ENCODE data around the gene TMUB1.

TMUB1 gene, protein sequence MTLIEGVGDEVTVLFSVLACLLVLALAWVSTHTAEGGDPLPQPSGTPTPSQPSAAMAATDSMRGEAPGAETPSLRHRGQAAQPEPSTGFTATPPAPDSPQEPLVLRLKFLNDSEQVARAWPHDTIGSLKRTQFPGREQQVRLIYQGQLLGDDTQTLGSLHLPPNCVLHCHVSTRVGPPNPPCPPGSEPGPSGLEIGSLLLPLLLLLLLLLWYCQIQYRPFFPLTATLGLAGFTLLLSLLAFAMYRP

DNA sequence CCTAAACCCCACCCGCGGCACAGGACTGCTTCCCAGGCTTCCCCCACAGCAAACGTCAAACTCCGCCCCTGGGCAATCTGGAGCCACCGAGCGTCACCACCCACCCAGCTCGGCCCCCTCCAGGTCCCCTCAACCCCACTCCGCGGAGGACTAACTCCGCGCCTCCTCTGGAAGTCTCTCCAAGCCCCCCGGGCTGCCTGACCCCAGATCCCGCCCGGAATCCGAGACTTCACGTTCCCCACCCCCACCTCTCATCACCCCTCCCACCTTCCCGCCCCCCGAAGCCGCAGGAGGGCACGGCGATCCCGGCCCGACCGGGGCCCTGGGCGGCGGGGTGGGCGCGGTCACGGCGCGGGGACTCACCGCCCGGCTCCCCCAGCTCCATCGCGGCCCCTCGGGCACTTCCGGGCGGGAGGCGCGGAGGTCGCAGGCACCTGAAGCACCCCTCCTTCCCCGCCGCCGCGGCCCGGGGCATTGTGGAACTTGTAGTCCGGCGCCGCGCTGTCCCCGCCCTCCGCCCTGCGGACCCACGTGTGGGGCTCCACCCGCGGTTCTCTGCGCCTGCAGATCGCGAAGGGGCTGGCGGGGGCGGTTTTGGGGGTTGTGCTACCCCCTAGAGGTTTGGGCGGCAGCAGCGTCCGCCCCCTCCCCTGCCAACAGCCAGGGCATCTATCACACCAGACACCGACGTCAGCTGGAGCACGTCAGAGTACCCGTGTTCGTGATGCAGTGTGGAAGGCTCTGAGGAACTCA, at the start of gene TMUB1:
TMUB1 (minus strand) TSS at position 423 of the 753 bp plus-strand sequence. CDS start 930 bp downstream, outside the sequence.
- peak; percentile 70 for DNase-seq

DNA sequence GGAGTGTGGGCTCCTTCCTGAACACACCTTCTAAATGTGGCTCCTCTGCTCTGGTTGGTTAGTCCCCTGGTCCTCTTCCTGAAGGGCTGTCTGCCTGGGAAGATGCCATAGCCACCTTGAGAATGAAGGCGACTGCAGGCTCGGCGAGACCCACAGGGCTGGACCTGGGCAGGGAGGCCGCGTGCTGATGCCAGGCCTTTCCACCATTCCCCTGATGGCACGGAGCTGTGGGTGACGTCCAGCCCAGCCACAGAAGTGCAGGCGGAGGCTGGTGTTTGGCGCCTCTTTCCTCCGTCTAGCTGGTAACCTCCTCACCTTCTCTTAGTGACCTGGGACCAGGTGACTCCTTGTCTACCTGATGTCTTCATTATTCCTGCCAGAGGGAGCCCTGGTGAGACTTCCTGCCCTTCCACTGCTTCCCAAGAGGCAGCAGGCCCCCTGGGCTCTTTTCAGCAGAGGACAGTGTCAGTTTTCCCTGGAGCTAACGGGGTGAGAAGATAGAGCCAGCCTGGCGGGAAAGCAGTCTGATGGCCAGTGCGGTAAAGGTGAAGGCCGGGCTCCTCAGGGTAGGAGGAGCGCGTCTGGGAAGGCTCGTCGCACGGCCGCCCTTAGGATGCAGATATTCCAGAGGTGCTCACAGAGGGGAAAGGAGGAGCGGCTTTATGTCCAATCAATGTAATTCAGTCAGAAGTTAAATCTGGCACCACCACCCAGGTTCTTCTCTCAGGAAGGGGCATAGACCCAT, 49.3 kb upstream of the TMUB1 start:
- DNase-seq: no peak

DNA sequence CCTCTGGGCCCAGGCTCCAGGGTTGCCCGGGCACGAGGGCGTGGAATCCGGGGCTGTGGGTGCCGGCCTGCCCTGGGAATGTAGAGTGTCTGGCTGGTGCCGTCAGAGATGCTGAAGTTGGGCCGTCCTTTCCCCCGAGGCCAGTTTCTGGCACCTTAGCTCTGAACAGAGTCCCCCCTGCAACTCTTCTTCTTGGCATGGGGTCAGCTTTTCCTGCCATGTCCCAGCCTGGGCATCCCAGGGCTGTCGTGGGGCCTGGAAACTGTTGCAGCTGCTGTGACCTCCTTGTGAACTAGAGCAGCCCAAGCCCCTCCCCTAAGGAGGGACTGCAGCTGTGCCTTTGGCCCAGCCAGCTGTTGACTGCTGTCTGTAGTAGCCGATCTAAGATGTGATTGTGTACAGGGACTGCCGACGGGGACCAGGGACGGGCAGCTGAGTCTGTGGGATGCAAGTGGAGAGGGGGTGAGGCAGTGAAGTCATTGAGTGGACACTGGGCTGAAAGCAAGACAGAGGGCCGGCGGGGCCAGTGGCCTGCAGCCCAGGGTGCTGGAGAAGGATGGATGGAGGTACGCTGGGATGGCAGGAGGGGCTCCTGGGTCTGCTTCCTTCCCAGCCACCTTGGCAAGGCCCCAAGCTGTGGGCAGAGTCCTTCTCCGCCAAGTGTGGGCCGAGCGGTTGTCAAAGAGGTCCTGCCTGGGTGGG, 48.5 kb upstream of the TMUB1 start:
- no peak for DNase-seq

DNA sequence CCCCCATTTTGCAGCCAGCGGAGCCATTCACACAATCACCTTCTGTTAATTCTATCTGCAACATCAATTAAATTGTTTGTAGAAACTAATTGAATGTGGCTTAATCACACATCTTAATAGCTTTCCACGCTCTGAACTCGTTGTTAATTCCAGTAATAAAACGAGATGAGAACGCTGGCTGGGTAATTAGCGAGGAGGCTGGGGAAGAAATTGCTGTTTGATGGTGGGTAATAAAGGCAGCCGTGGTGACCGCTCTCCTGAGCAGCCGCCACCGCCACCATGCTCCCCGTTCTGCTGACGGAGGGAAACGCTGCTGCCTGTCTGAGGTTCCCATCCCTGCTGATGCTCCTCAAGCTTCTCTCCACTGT, 47.9 kb upstream of the TMUB1 start:
- no peak for DNase-seq

DNA sequence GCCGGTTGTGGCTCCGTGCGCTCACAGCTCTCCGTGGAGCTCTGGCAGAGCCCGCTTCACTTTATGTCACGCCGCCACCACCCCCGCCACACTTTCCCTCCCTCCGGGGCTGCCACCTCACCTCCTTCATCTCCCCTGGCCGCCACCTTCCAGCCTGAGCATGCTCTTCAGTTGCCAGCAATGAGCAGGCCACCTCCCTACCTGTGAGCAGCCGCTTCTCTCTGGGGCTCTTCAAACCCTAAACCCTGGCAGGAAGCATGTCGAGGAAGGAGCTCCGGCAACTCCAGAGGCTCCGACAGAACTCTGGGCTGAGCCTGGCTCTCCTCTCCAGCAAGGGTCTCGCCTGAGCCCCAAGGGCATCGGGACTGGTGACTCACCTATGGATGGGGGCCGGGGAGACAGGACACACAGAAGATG, 47.5 kb upstream of the TMUB1 start:
- DNase-seq: no peak

DNA sequence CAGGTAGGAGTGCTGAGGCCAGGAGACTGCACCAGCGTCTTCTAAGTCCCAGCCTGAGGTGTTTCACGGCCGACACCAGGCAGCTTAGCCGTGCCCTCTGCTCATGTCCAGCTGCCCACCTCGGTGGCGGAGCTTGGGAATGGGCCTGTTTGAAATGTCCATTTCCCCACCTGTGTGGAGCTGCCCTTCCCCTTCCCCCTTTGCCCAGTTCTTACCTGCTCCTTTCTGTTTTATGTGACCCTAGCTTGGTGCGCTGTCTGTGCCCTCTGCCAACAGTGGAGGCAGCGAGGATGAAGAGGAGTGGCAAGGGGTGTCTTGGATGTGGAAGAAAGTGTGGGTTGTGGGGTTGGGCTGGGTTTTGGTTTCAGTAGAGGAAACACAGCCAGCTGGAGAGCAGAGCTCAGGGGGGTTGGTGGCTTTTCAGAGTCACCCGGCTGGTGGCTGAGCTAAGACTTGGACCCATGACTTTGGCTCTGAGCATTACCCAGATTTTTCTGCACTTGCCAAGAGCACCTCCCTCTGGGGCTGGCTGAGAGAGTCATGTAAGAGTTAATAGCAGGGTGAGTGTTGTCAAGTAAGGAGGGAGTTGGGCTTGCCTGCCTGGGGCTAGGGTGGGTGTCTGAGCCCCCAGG, 46.8 kb upstream of the TMUB1 start:
- no peak for DNase-seq

DNA sequence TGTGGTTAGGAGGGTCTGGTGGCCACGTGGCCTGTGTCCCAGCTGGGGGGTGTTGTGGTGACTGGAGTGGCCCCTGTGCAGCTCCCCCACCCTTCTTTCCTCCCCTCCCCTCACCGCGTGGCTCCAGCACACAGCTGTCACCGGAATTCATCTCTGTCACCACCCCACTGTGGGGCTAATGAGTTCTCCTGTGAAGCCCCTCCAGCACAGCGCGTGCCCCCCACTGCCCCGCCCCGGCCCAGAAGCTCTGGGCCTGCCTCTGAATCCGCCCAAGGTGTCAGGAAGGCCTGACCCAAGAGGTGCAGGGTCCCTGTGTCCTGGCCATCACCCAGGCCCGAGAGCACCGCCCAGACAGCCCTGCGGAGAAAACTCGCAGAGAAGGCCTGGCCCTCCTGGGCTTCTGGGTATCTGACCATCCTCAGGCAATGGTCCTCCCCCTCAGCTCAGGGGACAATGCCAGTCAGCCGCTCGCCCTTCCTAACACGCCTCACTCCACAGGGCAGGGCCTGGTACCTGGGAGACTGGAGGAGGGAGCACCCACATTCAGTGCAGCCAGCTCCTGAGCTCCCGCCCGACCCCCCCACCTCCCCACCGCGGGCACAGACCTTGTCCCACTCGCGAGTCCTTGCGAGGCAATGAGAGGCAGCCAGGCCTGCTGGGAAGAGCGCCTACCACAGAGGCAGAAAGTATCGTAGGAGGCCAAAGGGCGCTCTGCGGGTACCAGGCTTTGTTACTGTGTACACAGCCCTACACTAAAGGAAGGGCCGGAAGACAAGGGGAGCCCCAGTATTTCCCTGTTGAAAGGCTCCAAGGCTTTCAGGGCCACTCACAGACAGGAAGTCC, 46.0 kb upstream of the TMUB1 start:
- no peak for DNase-seq

DNA sequence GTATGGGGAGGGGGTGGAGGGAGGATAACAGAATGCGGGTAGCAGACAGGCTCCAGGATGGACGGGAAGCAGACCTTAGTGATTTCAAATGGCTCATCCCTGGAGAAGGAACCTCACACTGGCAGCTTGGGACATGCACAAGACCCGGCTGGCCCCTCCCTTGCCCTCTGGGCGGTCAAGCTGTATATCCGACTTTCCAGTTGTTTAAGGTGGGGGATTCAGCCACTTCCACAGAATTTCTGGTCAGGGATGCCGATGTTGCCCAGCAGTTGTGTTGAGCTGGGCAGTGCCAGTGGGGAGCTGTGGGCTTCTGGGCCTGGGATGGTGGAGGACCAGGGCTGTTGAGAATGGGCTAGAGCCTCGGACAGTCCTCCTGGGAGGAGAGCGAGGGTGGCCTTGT, 45.4 kb upstream of the TMUB1 start:
- no peak for DNase-seq

DNA sequence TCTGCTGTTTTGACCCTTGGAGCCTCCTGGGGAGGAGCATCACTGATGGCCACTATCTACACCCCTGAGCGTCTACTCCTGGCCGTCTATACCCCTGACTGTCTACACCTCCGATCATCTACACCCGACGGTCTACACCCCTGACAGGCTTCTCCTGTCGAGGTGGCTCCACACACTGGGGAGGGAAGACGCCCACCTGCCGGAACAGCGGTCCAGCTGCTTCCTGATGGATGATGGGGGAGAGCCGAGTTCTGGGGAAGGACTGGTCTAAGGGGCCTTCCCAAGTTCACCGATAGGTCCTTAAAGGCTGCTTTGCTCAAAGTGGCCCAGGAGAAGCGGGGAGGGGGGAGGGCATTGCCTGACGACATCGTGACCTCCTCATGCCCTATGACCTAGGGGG, 44.9 kb upstream of the TMUB1 start:
- DNase-seq: no peak

DNA sequence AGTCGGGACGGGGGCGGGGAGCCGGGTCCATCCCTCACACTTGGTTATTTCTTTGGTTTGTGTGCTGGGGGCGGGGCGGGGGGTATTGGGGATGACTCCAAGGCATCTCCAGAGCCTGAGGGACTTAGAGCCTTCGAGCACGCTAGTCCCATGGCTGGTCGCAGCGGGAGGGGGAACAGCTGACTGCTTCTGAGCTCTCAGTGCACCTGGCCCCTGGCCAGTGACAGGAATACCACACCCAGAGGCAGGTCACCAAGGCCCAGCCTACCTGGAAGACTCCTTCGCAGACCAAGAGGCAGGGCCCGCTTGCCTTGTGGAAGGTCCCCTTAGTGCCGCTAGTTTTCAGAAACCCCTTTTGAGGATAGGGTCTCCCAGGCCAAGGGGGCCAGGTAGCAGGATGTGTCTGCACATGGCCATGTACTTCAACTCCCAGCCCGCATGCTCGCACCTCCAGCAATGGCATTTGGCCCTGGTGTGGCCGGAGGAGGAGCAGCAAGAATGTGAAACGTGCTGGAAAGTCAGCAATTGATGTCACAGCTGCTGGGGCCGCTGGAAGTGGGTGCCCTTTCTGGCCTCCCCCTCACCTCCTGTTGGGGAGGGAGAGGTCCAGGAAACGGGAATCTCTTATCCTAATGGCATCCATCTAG, 43.3 kb upstream of the TMUB1 start:
- DNase-seq: peak; percentile 65

DNA sequence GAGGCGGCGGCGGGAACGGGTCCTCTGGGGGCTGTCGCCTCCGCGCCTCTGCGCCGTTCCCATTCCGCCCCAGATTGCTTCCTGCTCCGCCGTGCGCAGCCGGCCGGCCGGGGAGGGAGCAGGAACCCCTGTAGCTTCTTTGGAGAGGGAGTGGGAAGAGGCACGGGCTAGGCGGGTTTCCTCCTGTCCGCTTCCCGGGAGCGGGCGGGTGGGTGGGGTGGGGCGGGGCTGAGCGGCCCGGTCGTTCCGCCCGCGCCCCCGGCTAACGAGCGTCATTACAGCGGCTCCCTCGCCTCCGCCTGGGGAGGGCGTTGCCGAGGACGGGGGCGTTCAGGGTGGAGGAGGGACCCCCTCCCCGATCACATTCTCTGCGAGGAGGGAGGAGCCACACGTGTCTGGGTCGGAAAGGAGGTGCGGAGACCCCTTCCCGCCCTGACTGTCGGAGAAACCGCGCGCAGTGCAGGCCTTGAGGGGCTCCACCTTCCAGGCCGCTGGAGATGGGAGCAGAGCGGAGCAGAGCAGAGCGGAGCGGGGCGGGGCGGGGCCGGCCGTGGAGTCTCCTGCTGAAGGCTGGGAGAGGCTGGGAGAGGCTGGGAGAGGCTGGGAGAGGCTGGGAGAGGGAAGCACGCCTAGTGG, 42.7 kb upstream of the TMUB1 start:
- peak; percentile 65 for DNase-seq

DNA sequence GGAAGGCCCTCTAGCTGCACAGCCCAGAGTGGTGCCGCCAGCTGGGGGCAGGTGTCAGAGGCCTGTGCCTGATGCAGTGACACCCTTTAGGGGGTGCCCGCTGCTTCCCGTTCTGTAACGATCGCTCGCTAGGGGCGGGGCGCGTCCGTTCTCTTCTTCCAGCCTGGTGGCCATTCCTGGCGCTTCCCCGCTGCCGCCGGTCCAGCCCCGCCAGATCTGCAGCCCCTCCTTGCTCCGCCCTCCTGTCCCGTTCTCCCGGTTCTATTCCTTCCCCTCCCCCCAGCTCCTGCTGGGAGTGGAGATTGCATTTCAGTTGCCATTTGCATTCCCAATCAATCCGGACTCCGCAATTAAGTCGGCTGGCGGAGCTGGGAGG, 42.2 kb upstream of the TMUB1 start:
- peak; percentile 57 for DNase-seq

DNA sequence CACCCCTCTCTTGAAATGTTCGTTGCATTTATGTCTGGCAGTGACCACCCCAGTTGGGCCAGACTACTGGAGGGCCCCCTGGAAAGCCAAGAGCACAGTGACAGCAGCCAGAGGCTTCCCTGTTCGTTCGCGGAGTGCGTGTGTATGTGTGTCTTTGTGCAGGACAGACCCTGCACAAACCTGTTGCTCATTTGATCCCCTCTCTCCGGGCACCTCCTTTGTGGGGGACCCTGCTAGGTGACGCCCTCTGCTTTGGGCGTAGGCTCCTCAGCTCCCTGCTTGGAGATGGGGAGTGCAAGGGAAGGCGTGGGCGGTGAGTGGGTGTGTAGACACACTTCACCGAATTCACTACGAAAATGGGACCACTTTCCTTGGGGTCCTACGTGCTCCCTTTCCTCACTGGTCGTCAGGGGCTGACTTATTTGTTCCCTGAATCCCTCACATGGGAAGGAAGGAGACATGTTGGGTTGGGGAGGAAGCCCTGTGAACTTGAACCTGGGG, 41.7 kb upstream of the TMUB1 start:
- no peak for DNase-seq

DNA sequence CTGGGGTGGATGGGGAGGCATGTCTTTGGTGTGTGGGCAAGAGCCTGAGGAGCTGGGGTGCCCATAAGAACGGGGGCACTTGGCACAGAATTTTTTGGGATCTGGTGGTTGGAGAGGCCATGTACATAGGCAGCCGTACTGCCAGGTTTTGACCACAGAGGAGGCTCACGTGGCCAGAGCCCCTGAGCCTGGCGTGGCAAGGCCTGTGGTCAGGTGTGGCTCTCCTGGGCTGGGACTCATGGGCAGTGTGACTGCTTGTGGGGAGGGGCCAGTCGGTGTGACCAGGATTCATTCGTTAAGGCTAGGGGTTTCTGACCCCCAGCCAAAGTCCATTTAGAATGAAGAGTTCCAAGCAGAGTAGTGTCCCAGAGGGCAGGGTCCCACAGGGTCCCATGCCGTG, 41.2 kb upstream of the TMUB1 start:
- no peak for DNase-seq

DNA sequence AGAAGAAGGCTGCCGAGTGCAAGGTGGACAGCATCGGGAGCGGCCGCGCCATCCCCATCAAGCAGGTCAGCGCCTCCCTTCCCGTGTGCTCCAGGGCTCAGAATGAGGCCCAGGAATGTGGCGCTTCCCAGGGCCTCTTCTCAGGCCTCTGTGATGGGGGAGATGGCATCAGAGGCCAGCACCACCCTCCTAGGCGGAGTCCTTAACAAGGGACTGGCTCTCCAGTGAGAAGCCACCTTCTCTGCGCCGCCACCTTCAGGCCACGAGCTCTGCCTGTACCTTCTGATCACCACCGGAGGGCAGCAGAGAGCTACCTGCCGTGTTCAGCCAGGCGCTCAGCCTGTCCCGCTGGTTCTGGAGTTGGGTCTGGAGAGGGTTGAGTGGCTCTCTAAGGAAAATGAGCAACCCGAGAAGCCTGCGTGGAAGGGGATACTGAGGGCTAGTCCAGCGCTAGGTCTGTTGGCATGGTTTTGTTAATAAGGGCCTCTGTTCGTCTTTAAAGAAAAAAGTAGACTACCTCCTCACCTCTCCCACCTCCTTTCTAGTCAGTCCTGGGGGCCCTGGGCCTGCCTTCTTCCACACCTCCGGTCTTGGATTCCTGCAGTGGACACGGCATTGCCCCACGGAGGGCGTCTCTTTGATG, 40.6 kb upstream of the TMUB1 start:
- peak; percentile 61 for DNase-seq

DNA sequence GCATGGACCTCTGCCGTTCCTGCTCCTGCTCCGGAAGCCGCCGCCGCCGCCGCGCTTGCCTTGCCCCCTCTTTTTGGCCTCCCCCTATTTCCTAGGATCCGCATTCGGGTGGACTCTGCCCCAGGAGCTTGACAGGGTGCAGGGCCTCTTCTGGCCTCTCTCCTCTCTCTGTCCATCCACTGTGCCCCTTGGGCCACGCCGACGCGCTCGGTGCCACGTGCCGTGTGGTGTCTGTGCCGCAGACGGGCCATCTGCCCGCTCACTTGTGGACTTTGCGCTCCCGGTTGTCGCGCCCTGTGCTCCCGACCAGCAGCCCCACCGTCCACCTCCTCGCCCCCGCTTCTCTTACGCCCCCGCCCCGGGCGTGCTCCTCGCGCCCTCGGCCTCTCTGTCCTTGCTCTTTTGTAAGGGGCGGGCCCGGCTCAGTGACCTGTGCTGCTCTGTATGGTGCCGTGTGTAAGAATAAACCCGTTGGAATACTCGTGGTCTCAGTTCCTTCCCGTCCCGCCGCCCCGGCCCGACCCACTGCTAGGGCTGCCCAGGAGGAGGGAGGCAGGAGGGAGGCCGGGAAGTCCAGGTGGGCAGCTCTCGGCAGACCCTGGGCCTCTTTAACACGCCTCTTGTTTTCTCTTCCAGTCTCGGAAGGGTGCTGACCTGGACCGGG, 40.0 kb upstream of the TMUB1 start:
- DNase-seq: no peak

DNA sequence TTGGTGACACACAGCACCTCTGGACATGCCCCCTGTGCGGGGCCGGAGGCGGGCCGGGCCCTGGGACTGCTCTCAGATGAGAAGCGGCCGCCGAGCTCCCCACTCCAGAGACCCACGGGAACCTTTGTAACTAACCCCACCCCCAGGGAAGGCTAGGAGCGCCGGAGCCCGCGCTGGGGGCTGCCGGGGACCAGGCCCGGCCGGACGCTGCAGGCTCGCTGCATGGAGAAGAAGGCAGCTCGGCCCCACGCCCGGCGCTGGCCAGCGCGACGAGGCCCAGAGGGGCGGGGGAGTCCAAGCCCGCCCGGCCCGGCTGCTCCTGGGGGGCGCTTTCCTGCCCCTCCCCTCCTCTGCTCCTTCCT, 39.5 kb upstream of the TMUB1 start:
- DNase-seq: no peak

DNA sequence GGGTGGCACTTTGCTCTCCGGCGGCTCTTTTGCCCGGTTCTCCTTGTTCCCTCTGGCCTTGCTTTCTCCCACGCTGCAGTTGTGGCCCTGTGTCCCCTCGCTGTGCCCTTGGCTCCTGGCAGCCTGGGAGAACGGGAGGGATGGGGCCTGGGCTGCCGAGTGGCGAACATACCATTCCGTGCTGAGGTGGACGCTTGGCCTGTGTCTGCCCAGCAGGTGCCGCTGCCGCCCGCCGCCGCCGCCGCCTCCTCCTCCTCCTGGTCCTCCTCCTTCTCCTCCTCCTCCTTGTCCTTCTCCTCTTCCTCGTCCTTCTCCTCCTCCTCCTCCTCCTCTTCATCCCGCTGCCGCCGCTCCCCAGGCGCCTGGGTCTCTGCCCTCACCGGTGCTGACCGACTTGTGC, 39.0 kb upstream of the TMUB1 start:
- no peak for DNase-seq

DNA sequence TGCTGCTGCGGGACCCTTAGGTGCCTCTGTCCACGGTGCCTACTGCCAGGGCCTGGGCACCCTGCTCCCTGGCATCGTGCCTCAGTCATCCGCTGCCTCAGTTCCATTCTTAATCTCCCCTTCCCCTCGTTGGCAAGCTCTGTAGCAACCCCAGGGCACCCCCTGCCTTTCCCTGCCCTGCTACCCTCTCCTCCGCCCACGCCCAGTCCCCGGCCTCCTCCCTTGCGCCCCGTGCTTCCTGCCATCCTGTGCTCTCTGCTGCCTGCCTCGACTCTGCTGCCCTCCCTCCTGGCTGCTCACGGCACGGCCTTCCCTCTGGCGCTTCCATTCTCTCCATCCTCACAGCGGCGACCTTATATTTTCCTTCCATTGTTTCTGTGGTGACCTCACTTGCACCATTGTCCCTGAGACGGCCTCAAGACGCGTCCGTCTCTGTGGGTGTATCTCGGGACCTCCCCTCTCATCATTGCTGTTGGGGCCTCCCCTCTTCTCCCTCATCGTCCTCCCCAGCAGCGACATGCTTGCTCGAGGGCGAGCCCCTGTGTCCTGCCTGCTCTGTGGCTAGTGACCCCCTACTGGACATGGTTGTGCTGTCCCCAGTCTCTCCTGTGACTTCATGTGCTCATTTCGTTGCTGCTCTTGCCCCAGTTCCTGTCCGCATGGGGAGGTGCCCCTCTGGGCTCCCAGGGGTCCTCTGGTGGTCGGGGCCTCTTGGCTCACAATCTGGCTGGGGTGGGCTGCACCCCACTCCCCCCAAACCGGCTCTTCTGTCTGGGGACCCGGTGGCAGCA, 38.3 kb upstream of the TMUB1 start:
- no peak for DNase-seq

Measured in NCI-H1105 (cell line).